ENCODE data around the gene CNP.

DNA sequence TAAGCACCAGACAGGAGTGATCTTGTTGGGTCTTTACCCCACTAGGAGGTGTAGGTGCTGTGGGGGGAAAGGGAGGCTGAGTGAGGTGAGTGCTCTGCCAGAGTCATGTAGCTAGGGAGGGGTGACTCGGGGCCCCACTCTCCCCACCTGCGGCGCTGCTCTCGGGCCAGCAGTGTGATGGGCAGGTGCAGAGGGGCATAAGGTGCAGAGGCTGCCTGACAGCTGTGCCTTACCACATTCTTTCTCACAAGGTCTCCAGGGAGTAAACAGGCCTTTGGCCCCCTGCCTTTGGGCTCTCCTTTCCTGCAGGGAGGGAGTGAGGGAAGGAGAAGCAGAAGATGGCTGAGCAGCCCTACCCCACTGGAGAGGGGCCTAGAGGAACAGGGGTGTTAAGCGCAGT lies 4.5 kb upstream of the CNP start:
- TF ChIP-seq, protein P1, sequence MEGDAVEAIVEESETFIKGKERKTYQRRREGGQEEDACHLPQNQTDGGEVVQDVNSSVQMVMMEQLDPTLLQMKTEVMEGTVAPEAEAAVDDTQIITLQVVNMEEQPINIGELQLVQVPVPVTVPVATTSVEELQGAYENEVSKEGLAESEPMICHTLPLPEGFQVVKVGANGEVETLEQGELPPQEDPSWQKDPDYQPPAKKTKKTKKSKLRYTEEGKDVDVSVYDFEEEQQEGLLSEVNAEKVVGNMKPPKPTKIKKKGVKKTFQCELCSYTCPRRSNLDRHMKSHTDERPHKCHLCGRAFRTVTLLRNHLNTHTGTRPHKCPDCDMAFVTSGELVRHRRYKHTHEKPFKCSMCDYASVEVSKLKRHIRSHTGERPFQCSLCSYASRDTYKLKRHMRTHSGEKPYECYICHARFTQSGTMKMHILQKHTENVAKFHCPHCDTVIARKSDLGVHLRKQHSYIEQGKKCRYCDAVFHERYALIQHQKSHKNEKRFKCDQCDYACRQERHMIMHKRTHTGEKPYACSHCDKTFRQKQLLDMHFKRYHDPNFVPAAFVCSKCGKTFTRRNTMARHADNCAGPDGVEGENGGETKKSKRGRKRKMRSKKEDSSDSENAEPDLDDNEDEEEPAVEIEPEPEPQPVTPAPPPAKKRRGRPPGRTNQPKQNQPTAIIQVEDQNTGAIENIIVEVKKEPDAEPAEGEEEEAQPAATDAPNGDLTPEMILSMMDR (IDR thresholded peaks at IDR 0.05), result no peak
- no peak for TF ChIP-seq POLR2A (IDR thresholded peaks at IDR 0.05)
